Lung (tissue), 12 donors: Measurements from ENCODE around the gene COL25A1. TPM values are rescaled to one million over a fixed set of nuclear protein-coding genes. Genes with fewer than 3 reads are reported as not detected.

Source experiments
- ATAC-seq: fragments of 200-7000 bp; cut with Tn5 transposase; one replicate; pipeline ENCODE4 v1.9.1; 2020; ENCODE audit warnings: moderate number of reproducible peaks; ENCODE audit not compliant: insufficient read depth, low FRiP score
- DNase-seq, 3 donors: peaks; one replicate each; pipeline ENCODE4 v3.0.0-alpha.2; 2013 to 2017
- H3K27ac ChIP-seq, 2 donors: one replicate each; pipeline ENCODE4 v1.5.1; 2013; ENCODE audit warnings: mild to moderate bottlenecking in 2 of 2, moderate library complexity in 2 of 2, control low read depth in 1 of 2, inconsistent platforms in 1 of 2, low read depth in 1 of 2, low read length in 1 of 2
- H3K27me3 ChIP-seq, 3 donors: one replicate each; pipeline ENCODE4 v1.5.1; 2013; ENCODE audit warnings: low read length in 2 of 3; ENCODE audit not compliant: control insufficient read depth in 3 of 3, insufficient read depth in 3 of 3
- H3K36me3 ChIP-seq, 4 donors: one replicate each; pipeline ENCODE4 v1.5.1; 2013; ENCODE audit warnings: low read length in 4 of 4, mild to moderate bottlenecking in 1 of 4, moderate library complexity in 1 of 4; ENCODE audit not compliant: control insufficient read depth in 4 of 4, insufficient read depth in 4 of 4
- H3K4me1 ChIP-seq, 5 donors: one replicate each; pipeline ENCODE4 v1.5.1; 2013; ENCODE audit warnings: low read length in 5 of 5, mild to moderate bottlenecking in 2 of 5, moderate library complexity in 1 of 5; ENCODE audit not compliant: control insufficient read depth in 5 of 5, insufficient read depth in 5 of 5
- H3K4me3 ChIP-seq: one replicate; pipeline ENCODE4 v1.5.1; 2013; ENCODE audit warnings: mild to moderate bottlenecking, control low read depth, moderate library complexity
- H3K9ac ChIP-seq, 2 donors: one replicate each; pipeline ENCODE4 v1.5.1; 2013; ENCODE audit warnings: low read length in 2 of 2, control low read depth in 1 of 2; ENCODE audit not compliant: insufficient read depth in 1 of 2
- H3K9me3 ChIP-seq, 4 donors: one replicate each; pipeline ENCODE4 v1.5.1; 2013; ENCODE audit warnings: low read length in 3 of 4, mild to moderate bottlenecking in 1 of 4, moderate library complexity in 1 of 4; ENCODE audit not compliant: control insufficient read depth in 4 of 4, insufficient read depth in 3 of 4
- CTCF ChIP-seq: IDR thresholded peaks from 2 replicates; pipeline ENCODE4 v1.5.1; 2012; ENCODE audit warnings: mild to moderate bottlenecking; ENCODE audit errors: control extremely low read depth, extremely low read depth
- WGBS, 2 donors: extraction: QIAGEN DNeasy Blood & Tissue Kit; methylation state at CpG; one replicate each; pipeline ENCODE4 v1.1.7; 2013; 5-methylcytosine and 5-hydroxymethylcytosine counted together
- polyA plus RNA-seq, 2 donors: library from polyadenylated mRNA; stranded (reverse); fragments of 200-250 nt; gene quantifications; one replicate each; pipeline ENCODE4 v1.2.1, GENCODE V29; 2013
- total RNA-seq, 2 donors: library from RNA; depleted of rRNA in 1 of 2; stranded (reverse); fragments of >200 nt in 1 of 2; gene quantifications; one replicate each; pipeline ENCODE4 v1.2.1, GENCODE V29; 2014 to 2021
- donor health status: control.
- donor health status: control.
- donor health status: Bipolar disorder and iron deficiency.
- donor health status: healthy.
- donor health status: DM: yes; HTN: yes; CAD: no.

The COL25A1 gene
- total and polyA plus RNA-seq, 4 donors, result 0.06 to 3.5 (median 1.8) TPM

- Histone ChIP-seq H3K9ac (no peak overlapping the region), H3K27me3 (no peaks in the 10 kb centered on the region), H3K4me1 (no peaks in the 10 kb centered on the region), H3K27ac (no peak overlapping the region), H3K36me3 (no peaks in the 10 kb centered on the region), H3K4me3 (no peak overlapping the region), H3K9me3 (no peaks in the 10 kb centered on the region)
- TF ChIP-seq CTCF, result no peak
- ATAC-seq (no peak), DNase-seq (no peak)
- WGBS, 2 donors, result 61 to 73% methylated on average over 2 of the region's 2 CpGs
Measured at GRCh38 chr4:109127866-109128265, 174.6 kb downstream of the COL25A1 start.

- H3K36me3 ChIP-seq, result no peaks in the 10 kb centered on the region
- DNase-seq, result no peak
- no peak overlapping the region for H3K27ac ChIP-seq
- no peak for ATAC-seq
- no peak overlapping the region for H3K4me3 ChIP-seq
- H3K9me3 ChIP-seq, result no peaks in the 10 kb centered on the region
- H3K27me3 ChIP-seq, result no peaks in the 10 kb centered on the region
- 75 to 79% methylated on average over 2 of the region's 2 CpGs for WGBS, 2 donors
- no peak for TF ChIP-seq CTCF
- no peaks in the 10 kb centered on the region for H3K4me1 ChIP-seq
- no peak overlapping the region for H3K9ac ChIP-seq
Measured at GRCh38 chr4:109126856-109127255, 175.6 kb downstream of the COL25A1 start.

- no peaks in the 10 kb centered on the region for H3K36me3 ChIP-seq
- H3K4me1 ChIP-seq, result no peaks in the 10 kb centered on the region
- H3K4me3 ChIP-seq, result no peak overlapping the region
- H3K27ac ChIP-seq, result no peak overlapping the region
- no peak for TF ChIP-seq CTCF
- no peak overlapping the region for H3K9ac ChIP-seq
- H3K27me3 ChIP-seq, result no peaks in the 10 kb centered on the region
- WGBS, 2 donors, result 16 to 25% methylated on average over 1 of the region's 1 CpG
- no peaks in the 10 kb centered on the region for H3K9me3 ChIP-seq
- DNase-seq, result no peak
- ATAC-seq, result no peak
Measured at GRCh38 chr4:109125084-109125483, 177.4 kb downstream of the COL25A1 start.

GRCh38 chr4:109123951-109124350, 178.5 kb downstream of the COL25A1 start:
- WGBS, 2 donors, result 89 to 95% methylated on average over 1 of the region's 1 CpG
- H3K4me1 ChIP-seq, result no peaks in the 10 kb centered on the region
- H3K27ac ChIP-seq, result no peak overlapping the region
- DNase-seq (no peak), ATAC-seq (no peak)
- H3K9ac ChIP-seq, result no peak overlapping the region
- TF ChIP-seq CTCF, result no peak
- H3K27me3 ChIP-seq, result no peaks in the 10 kb centered on the region
- no peak overlapping the region for H3K4me3 ChIP-seq
- no peaks in the 10 kb centered on the region for H3K36me3 ChIP-seq
- no peaks in the 10 kb centered on the region for H3K9me3 ChIP-seq
